Epithelial cell of esophagus (primary cell): ENCODE measurements around the gene SYPL1.

Source experiments
- DNase-seq: peaks from one replicate; pipeline ENCODE4 v3.0.0; 2010; ENCODE audit warnings: low read depth
- H3K4me3 ChIP-seq: 2 replicates; pipeline ENCODE4 v1.5.1; 2011; ENCODE audit warnings: mild to moderate bottlenecking, low read length, control low read depth
- TF ChIP-seq, protein P1 (sequence below): IDR thresholded peaks from 2 replicates; pipeline ENCODE4 v1.5.1; 2011; ENCODE audit warnings: low read depth, mild to moderate bottlenecking, low read length, control low read depth, inconsistent platforms; ENCODE audit not compliant: insufficient read depth; ENCODE audit errors: missing control alignments

Gene SYPL1

DNA sequence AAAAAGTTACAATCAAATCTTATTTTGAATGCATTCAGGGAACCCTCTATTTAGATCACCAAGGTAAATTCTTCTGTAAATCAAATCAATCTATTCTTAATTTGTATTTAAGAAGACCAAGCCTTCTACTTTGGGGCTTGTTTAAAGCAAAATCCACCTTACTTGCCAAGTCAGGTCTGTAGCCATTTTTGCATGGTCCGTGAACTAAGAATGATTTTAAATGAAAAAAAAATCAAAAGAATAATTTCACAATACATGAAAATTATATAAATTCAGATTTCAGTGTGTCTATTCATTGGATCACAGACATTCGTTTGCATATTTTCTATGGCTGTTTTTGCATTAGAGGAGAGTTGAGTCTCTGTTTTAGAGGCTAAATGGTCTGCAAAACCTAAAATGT lies 59.4 kb downstream of the SYPL1 start:
- H3K4me3 ChIP-seq = no peak overlapping the region
- TF ChIP-seq, protein P1, sequence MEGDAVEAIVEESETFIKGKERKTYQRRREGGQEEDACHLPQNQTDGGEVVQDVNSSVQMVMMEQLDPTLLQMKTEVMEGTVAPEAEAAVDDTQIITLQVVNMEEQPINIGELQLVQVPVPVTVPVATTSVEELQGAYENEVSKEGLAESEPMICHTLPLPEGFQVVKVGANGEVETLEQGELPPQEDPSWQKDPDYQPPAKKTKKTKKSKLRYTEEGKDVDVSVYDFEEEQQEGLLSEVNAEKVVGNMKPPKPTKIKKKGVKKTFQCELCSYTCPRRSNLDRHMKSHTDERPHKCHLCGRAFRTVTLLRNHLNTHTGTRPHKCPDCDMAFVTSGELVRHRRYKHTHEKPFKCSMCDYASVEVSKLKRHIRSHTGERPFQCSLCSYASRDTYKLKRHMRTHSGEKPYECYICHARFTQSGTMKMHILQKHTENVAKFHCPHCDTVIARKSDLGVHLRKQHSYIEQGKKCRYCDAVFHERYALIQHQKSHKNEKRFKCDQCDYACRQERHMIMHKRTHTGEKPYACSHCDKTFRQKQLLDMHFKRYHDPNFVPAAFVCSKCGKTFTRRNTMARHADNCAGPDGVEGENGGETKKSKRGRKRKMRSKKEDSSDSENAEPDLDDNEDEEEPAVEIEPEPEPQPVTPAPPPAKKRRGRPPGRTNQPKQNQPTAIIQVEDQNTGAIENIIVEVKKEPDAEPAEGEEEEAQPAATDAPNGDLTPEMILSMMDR = no peak
- no peak for DNase-seq

- peak; percentile 90 for DNase-seq
- H3K4me3 ChIP-seq = no peak overlapping the region
- TF ChIP-seq, protein P1 = no peak
Observed at GRCh38 chr7:106050746-106051117, 61.4 kb downstream of the SYPL1 start.

GRCh38 chr7:106050002-106050745 lies 61.9 kb downstream of the SYPL1 start:
- DNase-seq = peak; percentile 88
- H3K4me3 ChIP-seq = no peak overlapping the region
- TF ChIP-seq, protein P1 = peak; percentile 52

- TF ChIP-seq, protein P1 = no peak
- DNase-seq = no peak
- no peak overlapping the region for H3K4me3 ChIP-seq
Observed at GRCh38 chr7:106049139-106049752, 62.9 kb downstream of the SYPL1 start.

- no peak for DNase-seq
- H3K4me3 ChIP-seq = no peak overlapping the region
- TF ChIP-seq, protein P1 = no peak
Observed at GRCh38 chr7:106048706-106049020, 63.4 kb downstream of the SYPL1 start.

DNA sequence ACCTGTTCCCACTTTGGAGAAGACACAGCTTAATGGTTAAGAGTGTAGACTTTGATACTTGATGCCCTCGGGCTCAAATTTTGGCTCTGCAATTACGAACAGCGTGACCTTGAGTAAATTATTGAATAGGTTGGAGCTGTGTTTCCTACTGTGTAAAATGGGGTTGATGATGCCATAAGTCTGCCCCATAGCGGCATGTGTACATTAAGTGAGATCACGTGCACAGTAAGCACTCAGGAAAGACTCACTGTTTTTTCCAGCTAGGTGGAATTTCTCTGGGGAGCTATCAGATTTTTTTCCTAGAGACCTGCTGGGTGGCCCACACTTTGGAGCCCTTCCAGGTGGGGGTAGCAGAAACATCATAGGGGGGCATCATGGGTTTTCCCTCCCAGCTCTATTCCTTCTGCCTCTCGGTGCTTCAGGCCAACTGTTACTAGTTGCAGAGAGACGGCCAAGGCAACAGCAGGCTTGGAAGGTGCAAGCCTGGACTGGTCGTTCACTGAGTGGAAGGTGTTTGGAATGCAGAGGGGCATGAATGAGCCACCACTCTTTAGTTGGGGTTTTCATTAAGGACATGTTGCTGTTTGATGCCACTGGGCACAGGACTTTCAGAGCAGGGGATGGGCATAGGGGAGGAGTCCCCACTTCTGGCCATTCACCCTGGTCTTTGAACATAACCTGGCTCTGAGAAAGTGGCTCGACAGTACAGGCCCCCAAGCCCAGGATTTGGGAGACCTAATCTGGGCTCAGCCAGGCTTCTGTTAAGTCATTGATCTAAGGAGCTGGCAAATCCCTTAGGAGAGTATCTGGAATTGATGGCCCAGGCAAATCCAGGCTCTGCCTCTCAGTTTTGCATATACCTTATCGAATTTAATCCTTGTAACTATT lies 64.0 kb downstream of the SYPL1 start:
- no peak overlapping the region for H3K4me3 ChIP-seq
- TF ChIP-seq, protein P1 = no peak
- peak; percentile 88 for DNase-seq
